ENCODE results near the gene KRT39.
"Not testable (repeated sequence)": the region's sequence is repeated elsewhere in the genome, so short reads cannot be mapped to it uniquely, and the experiment has no call there.

KRT39 gene

DNA sequence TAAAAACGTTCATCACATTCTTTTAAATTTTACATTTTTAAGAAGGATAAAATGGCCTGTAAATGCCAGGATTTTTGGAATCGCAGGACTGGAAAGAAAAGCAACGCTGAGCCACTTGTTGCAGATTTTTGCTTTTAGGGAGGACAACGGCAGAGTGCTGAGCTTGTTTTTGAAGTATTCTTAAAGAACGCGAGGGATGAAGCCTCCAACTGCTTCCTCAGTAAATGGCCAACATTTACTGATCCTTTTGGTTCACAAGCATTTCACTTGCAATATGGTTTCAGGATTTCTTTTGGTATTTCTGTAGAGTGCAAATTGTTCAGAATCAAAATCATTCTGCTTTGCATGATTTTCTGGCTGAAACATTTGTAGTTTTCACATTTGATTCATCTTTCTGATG lies 26.5 kb downstream of the KRT39 start:
- DNase-seq, result no peak

GRCh38 chr17:40938981-40939380 lies 27.8 kb downstream of the KRT39 start:
- DNase-seq, result no peak

DNA sequence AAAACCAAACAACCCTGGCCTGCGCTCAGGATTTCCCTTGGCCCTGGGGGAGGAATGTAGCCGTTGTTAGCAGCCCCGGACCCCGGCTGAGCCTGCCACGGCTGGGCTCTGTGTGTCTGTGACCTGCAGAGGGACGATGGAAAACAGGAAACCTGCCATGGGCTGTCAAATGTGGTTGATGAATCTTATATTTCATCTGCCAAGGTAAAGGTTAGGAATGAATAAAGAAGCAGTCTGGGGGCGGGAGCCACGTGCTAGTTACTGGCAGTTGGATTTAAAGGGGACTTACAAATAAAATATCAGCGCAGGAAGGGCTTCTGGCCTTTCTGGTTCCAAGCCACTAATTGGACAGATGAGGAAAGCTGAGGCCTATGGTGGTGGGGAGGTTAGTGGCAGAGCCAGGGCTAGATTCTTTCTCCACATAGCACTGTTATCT lies 29.3 kb downstream of the KRT39 start, which contains the start of gene KRT23:
KRT23 (minus strand) TSS at position 263 of the 436 bp plus-strand sequence. CDS start 1,043 bp downstream, outside the sequence.
- no peak for DNase-seq

DNA sequence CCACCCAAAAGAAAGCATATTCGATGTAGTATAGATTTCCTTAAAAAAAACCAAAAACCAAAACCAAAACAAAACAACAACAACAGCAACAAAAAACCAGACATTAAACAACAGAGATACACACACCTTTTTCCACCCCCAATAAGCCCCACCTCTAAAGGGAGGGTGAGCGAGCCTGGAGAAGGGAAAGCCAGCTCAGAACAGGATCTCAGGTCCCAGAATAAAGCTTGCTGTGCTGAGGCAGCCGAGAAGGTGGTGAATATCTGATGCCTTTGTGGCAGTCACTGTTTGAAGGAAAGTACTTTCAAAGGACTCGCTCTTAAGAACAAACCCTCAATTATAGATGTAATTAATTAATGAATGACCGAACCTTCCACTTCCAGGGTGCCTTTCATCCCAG lies 29.8 kb downstream of the KRT39 start:
- no peak for DNase-seq

GRCh38 chr17:40936437-40936971 lies 30.2 kb downstream of the KRT39 start:
- DNase-seq, result no peak

- DNase-seq, result no peak
These were observed 31.1 kb downstream of the KRT39 start for GRCh38 chr17:40935624-40936023.

DNA sequence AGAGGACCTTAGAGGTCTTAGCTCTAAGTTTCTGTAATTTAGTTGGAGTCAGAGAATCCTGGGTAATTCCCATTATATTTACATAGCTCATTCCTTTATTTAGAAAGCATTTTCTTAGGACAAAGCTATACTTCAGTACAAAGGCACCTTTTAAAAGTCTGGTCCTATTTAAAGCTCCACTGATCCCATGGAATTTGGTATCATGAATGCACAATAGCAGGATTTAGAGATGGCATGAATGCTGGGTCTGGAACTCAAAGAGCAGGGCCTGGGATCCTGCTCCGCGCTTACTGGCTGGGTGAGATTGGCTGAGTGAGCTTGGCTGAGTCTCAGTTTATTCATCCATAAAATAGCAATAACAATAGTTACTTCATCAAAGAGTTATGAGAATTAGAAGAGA lies 34.1 kb downstream of the KRT39 start:
- DNase-seq, result peak in 1 of 56 donors; percentile 12

- no peak for DNase-seq
These were observed 35.4 kb downstream of the KRT39 start for GRCh38 chr17:40931311-40931710.

- no peak for DNase-seq
These were observed 40.4 kb downstream of the KRT39 start for GRCh38 chr17:40926341-40926740.

- DNase-seq, result peak in 24 of 56 donors; percentile 1 to 55 (median 12)
These were observed 44.5 kb downstream of the KRT39 start for GRCh38 chr17:40922239-40922638.

- DNase-seq, result no peak
These were observed 45.7 kb downstream of the KRT39 start for GRCh38 chr17:40921026-40921425.

- not testable (repeated sequence) for DNase-seq
These were observed 49.6 kb downstream of the KRT39 start for GRCh38 chr17:40917116-40917515.

DNA sequence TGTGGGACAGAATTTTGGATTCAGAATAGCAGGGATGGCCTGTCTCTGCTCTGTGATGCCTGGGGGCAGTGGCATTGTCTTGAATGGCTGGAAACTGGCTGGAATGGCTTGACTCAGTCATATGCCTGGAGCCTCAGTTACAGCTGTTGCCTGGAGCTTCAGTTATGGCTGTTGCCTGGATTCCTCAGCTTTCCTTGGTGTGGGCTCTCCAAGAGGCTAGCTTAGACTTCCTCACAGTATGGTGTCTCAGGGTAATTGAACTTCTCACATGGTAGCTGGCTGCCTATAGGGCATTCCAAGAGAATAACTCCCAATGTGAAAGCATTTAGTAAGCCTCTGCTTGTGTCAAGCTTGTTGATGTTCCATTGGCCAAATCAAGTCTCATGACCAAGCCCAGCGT lies 50.4 kb downstream of the KRT39 start:
- no peak for DNase-seq

DNA sequence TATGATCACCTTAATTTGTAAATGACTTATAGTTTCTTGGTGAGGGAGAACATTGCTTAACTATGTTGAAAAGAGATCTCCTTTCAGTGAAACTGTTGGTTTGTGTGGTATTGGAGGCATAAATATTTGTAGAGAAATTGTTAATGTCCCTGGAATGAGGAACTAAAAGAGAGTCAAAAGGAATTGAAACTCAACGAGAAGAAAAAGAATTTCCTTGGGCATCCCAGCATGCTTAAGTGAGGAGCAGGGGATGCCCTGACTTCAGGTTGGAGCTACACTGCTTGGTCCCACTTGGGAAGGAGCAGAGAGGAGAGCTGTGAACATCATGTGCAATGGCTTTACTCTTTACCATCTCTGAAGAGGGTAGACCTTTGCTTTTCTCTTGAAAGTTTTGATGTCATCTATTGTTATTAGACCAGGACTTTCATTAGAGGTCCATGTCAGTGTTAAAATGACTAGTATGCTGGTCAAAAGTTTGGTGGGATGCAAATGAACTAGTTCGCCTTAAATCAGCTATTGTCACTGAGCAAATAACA lies 51.0 kb downstream of the KRT39 start:
- DNase-seq, result no peak

DNA sequence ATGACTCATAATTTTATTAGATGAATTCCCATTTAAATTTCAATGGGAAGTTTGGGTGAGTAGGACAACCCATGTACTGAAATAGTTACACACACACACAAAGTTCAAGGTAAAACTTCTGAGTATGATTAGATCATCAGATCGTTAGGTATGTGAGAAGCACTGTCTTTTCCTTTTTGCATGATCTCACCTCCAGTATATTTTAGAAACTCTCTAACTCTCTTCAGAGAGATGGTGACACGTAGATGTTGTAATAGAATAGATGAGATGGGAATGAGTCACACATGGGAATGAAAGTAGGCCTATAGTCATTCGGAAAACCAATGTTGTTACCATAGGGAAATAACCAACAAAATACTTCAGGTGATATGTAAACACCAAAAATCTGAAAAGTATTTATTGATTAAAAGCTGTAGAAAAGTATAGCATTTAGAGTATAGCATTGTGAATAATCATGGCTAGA lies 51.5 kb downstream of the KRT39 start:
- no peak for DNase-seq

- DNase-seq, result no peak
These were observed 52.5 kb downstream of the KRT39 start for GRCh38 chr17:40914075-40914855.

DNA sequence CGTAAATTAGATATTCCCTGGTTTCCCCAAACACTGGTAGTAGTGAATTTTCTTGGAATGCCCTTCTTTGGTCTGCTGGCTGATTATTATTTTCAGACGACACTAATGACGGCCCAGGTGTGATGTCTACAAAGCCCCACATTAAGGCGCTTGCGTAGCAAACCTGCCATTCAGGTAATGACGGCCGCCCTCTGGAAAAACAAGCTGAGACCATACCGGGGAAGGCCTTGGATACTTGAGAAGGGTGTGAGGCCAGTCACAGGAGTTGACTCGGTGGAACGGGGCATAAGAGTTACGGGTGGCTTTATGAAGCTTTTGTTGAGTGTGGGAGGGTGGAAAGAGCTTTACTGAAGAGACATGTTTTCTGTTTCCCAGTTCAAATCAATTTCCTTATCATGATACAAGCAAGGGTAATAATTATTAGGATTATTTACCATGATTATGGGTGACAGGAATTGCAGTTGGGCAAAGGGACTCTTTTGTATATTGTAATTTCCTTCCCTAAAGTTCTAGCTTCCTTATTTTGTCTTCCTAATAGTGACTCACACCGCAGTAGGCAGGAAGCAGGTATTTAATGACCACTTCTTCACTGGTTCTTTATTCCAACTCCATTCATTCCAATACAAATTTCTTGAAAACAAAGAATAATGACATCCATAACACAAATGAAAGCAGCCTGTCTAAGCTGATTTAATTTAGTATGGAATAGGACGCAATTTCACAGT lies 54.1 kb downstream of the KRT39 start:
- DNase-seq, result no peak

DNA sequence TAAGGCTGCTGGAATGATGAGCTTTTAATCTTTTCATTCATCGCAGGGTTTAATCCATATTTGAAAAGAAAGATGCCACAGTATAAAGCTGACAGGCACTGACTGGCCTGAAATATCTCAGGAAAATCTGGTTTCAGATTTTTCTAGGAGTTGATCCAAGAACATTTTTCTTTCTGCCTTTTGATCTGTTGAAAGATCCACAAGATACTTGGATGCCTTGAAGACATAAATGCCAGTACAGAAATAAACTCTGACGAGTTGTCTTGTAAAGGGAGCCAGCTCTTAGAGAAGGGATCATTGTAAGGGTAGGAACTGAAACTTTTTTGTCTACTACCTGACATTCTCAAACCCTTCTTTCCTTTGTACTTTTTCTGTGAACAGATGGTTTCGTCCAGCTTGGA lies 56.3 kb downstream of the KRT39 start:
- no peak for DNase-seq

DNA sequence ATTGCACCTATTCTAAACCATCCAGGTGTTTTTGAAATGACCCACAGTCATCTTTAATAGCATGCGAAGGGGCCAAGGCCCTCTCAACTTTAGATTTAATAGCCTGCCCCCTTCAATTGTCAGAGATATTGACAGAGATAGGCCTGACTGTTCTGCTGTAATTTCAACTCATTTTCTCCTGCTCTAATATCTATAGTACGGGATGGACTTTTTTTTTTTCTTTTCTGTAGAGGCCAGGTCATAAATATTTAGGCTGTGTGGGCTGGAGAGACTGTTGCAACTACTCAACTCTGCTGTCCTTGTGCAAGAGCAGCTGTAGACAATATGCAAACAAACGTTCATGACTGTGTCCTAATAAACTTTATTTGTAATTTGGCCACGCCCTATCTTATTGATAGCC lies 57.0 kb downstream of the KRT39 start:
- DNase-seq, result no peak

DNA sequence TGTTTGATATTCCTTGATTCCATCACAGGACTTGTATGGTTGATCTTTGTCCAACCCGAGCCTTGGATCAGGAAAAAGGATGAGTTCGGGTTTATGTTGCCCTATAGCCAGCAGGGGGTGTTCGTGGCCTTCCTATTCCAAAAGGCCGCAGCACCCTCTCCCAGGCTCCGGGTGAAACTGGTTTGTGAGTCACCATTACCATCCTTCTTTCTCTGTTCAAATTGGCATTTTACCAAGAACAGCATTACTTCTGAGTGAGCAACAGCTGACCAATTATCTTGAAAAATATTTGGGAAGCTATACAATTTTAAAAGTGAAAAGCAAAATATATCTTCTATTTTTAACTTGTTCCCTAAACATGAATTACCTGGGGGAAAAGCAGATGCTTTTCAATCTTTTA lies 57.4 kb downstream of the KRT39 start:
- DNase-seq, result peak in 48 of 56 donors; percentile 2 to 76 (median 47)

Measured in amygdala (tissue), 56 donors.